OCI-LY7 (cell line): Measurements from ENCODE around the gene CASZ1. TPM values are rescaled to one million over a fixed set of nuclear protein-coding genes. Genes with fewer than 3 reads are reported as not detected.

Experiments
- BruUV-seq: library from RNA; stranded (reverse); fragments of 400-500 nt; replicated peaks from 2 replicates; lab custom pipeline; 2021; lab: Mats Ljungman, UMichigan
- CTCF ChIA-PET: fragments of 300-600 bp; sonication (Branson Sonifier 250); formaldehyde crosslinking; loops from one replicate; lab custom pipeline; 2022; ENCODE audit warnings: antibody characterized with exemption; ENCODE audit not compliant: unreplicated experiment; lab: Charles Lee
- POLR2A ChIA-PET: fragments of 300-600 bp; sonication (Branson Sonifier 250); formaldehyde crosslinking; loops from one replicate; lab custom pipeline; 2022; ENCODE audit warnings: antibody characterized with exemption; lab: Charles Lee
- DNase-seq: peaks from one replicate; pipeline ENCODE4 v3.0.0-alpha.2; 2015; ENCODE audit warnings: low spot score
- H2AFZ ChIP-seq: fragments of 200-600 bp; sonication (generic), shearing (Covaris generic); 2 replicates; pipeline ENCODE4 v1.6.1; 2014; ENCODE audit warnings: mild to moderate bottlenecking, antibody characterized with exemption, low read length, moderate library complexity
- H3K27ac ChIP-seq: fragments of 200-600 bp; sonication (generic); 2 replicates; pipeline ENCODE4 v1.5.1; 2014; ENCODE audit warnings: mixed run types, low read depth, mild to moderate bottlenecking, moderate library complexity, low read length, inconsistent platforms; ENCODE audit not compliant: poor library complexity, severe bottlenecking
- H3K36me3 ChIP-seq: fragments of 200-600 bp; sonication (generic); 2 replicates; pipeline ENCODE4 v1.6.1; 2014; ENCODE audit warnings: mild to moderate bottlenecking, antibody characterized with exemption, low read length, moderate library complexity, mixed read lengths; ENCODE audit not compliant: insufficient read depth
- H3K4me1 ChIP-seq: fragments of 200-600 bp; sonication (generic); 2 replicates; pipeline ENCODE4 v1.5.1; 2014; ENCODE audit warnings: mild to moderate bottlenecking, low read length; ENCODE audit not compliant: insufficient read depth, poor library complexity, severe bottlenecking
- H3K4me2 ChIP-seq: fragments of 200-600 bp; sonication (generic); 2 replicates; pipeline ENCODE4 v1.6.1; 2014; ENCODE audit warnings: mild to moderate bottlenecking, low read length
- H3K4me3 ChIP-seq: fragments of 200-600 bp; sonication (generic); 2 replicates; pipeline ENCODE4 v1.5.1; 2014; ENCODE audit warnings: mild to moderate bottlenecking, low read depth, low read length; ENCODE audit not compliant: poor library complexity, severe bottlenecking
- H3K79me2 ChIP-seq: fragments of 200-600 bp; sonication (generic); 2 replicates; pipeline ENCODE4 v1.6.1; 2016; ENCODE audit warnings: low read depth, mild to moderate bottlenecking, low read length, moderate library complexity, mixed read lengths; ENCODE audit not compliant: insufficient read depth
- H3K9me2 ChIP-seq: fragments of 200-600 bp; sonication (generic); 2 replicates; pipeline ENCODE4 v1.6.1; 2016; ENCODE audit warnings: mild to moderate bottlenecking, low read length, mixed read lengths; ENCODE audit not compliant: insufficient read depth
- H3K9me3 ChIP-seq: fragments of 200-600 bp; sonication (generic); 2 replicates; pipeline ENCODE4 v1.6.1; 2014; ENCODE audit warnings: mild to moderate bottlenecking, mixed run types, low read length, mixed read lengths
- H4K20me1 ChIP-seq: fragments of 200-600 bp; sonication (generic); 2 replicates; pipeline ENCODE4 v1.6.1; 2014; ENCODE audit warnings: mild to moderate bottlenecking, antibody characterized with exemption, low read length, moderate library complexity, mixed read lengths; ENCODE audit not compliant: insufficient read depth
- CTCF ChIP-seq: fragments of 200-600 bp; sonication (generic); conservative IDR thresholded peaks from 2 replicates; pipeline ENCODE4 v1.5.1; 2014; ENCODE audit warnings: mild to moderate bottlenecking, antibody characterized with exemption, low read length, moderate library complexity, mixed read lengths
- EZH2phosphoT487 ChIP-seq: fragments of 200-600 bp; sonication (generic); IDR thresholded peaks from 2 replicates; pipeline ENCODE4 v1.6.1; 2018; ENCODE audit warnings: low read depth, borderline replicate concordance, mild to moderate bottlenecking, mixed run types, antibody characterized with exemption, low read length, moderate library complexity, mixed read lengths
- intact Hi-C: fragments of 100-400 bp; cut with micrococcal nuclease; formaldehyde crosslinking; loops from one replicate; pipeline ENCODE4 v1.10.0; 2022; ENCODE audit not compliant: unreplicated experiment
- total RNA-seq, 2 experiments: library from RNA; depleted of rRNA in 1 of 2; stranded (reverse); fragments of >200 nt in 1 of 2; shearing (Covaris generic) in 1 of 2; gene quantifications; 2 replicates each; pipeline ENCODE4 v1.2.3, GENCODE V29; 2014 to 2022

The CASZ1 gene
- total RNA-seq, 2 experiments from 2014 or later = 3.3 to 3.9 TPM

- H3K9me2 ChIP-seq = no peaks in the 10 kb centered on the region
- no peaks in the 10 kb centered on the region for H3K9me3 ChIP-seq
- no peak overlapping the region for H2AFZ ChIP-seq
- DNase-seq = no peak
- H3K36me3 ChIP-seq = no peaks in the 10 kb centered on the region
- POLR2A ChIA-PET = no interaction called here
- BruUV-seq = no TSS peak
- CTCF ChIA-PET = no interaction called here
- intact Hi-C loops = no loop called here
- no peaks in the 10 kb centered on the region for H3K4me1 ChIP-seq
- no peaks in the 10 kb centered on the region for H3K79me2 ChIP-seq
- no peak overlapping the region for H3K4me2 ChIP-seq
- no peak for TF ChIP-seq CTCF
- no peaks in the 10 kb centered on the region for H4K20me1 ChIP-seq
- H3K27ac ChIP-seq = no peak overlapping the region
- H3K4me3 ChIP-seq = no peak overlapping the region
Measured at GRCh38 chr1:10775763-10776162, 20.7 kb downstream of the CASZ1 start.

- CTCF ChIA-PET = no interaction called here
- H2AFZ ChIP-seq = no peak overlapping the region
- POLR2A ChIA-PET = no interaction called here
- H4K20me1 ChIP-seq = no peaks in the 10 kb centered on the region
- H3K36me3 ChIP-seq = no peaks in the 10 kb centered on the region
- H3K4me3 ChIP-seq = no peak overlapping the region
- no peak overlapping the region for H3K4me2 ChIP-seq
- no peak for DNase-seq
- no peaks in the 10 kb centered on the region for H3K4me1 ChIP-seq
- no TSS peak for BruUV-seq
- TF ChIP-seq CTCF (no peak), EZH2phosphoT487 (no peak)
- no peaks in the 10 kb centered on the region for H3K9me3 ChIP-seq
- H3K27ac ChIP-seq = no peak overlapping the region
- H3K9me2 ChIP-seq = no peaks in the 10 kb centered on the region
- no peaks in the 10 kb centered on the region for H3K79me2 ChIP-seq
- intact Hi-C loops = no loop called here
Measured at GRCh38 chr1:10774615-10775310, 21.7 kb downstream of the CASZ1 start.

GRCh38 chr1:10773851-10774614 lies 22.4 kb downstream of the CASZ1 start:
- no TSS peak for BruUV-seq
- no peak overlapping the region for H3K4me3 ChIP-seq
- H3K4me1 ChIP-seq = no peaks in the 10 kb centered on the region

More at GRCh38 chr1:10773851-10774614, 22.4 kb downstream of the CASZ1 start:
- ChIA-PET POLR2A (no interaction called here), CTCF (no interaction called here)
- intact Hi-C loops = no loop called here
- Histone ChIP-seq H4K20me1 (no peaks in the 10 kb centered on the region), H3K4me2 (no peak overlapping the region), H3K9me2 (no peaks in the 10 kb centered on the region), H3K27ac (no peak overlapping the region), H3K36me3 (no peaks in the 10 kb centered on the region), H3K9me3 (no peaks in the 10 kb centered on the region), H3K79me2 (no peaks in the 10 kb centered on the region), H2AFZ (no peak overlapping the region)
- no peak for TF ChIP-seq EZH2phosphoT487
- no peak for TF ChIP-seq CTCF
- DNase-seq = no peak
